ENCODE results near the gene USP46. TPM values are rescaled to one million over a fixed set of nuclear protein-coding genes. Genes with fewer than 3 reads are reported as not detected.

USP46 gene
- total and polyA plus RNA-seq, 2 of the 13 experiments (the other 11 are each of a cell fraction or from before 2014, with no cell fraction given) = 4.7 to 17.4 TPM

- TF ChIP-seq NBN (conservative IDR thresholded peaks at IDR 0.05) = no peak
- TF ChIP-seq ZNF263 (CRISPR knock-in tag; IDR thresholded peaks at IDR 0.05) = peak; percentile 13; the same call in 1 of the 2 replicates
- no peak for TF ChIP-seq ZNF652 (CRISPR knock-in tag; IDR thresholded peaks at IDR 0.05; ENCODE audit: borderline replicate concordance, low read depth)
- no peak for TF ChIP-seq ZFP82 (CRISPR knock-in tag; IDR thresholded peaks at IDR 0.05; ENCODE audit: borderline replicate concordance)
- TF ChIP-seq SSRP1 (CRISPR knock-in tag; IDR thresholded peaks at IDR 0.05) = no peak
- no peak for TF ChIP-seq SP4 (CRISPR knock-in tag; IDR thresholded peaks at IDR 0.05)
- TF ChIP-seq KDM4B (CRISPR knock-in tag; IDR thresholded peaks at IDR 0.05) = no peak
- TF ChIP-seq CBFB (CRISPR knock-in tag; IDR thresholded peaks at IDR 0.05) = no peak
- no peak for TF ChIP-seq PBX3 (CRISPR knock-in tag; IDR thresholded peaks at IDR 0.05; ENCODE audit: borderline replicate concordance)
- 0 out of 2 replicates have a peak, but pooled peaks have one; percentile 7 for TF ChIP-seq PATZ1 (CRISPR knock-in tag; IDR thresholded peaks at IDR 0.05)
- no peak for TF ChIP-seq SMARCE1 (IDR thresholded peaks at IDR 0.05; ENCODE audit: borderline replicate concordance)
- no peak for TF ChIP-seq CREBL2 (CRISPR knock-in tag; IDR thresholded peaks at IDR 0.05; ENCODE audit: borderline replicate concordance)
- TF ChIP-seq PRMT3 (CRISPR knock-in tag; IDR thresholded peaks at IDR 0.05; ENCODE audit: borderline replicate concordance, low read depth) = no peak
- peak; percentile 78 for TF ChIP-seq POGK (CRISPR knock-in tag; conservative IDR thresholded peaks at IDR 0.05)
- TF ChIP-seq ZNF549 (CRISPR knock-in tag; IDR thresholded peaks at IDR 0.05) = no peak
- no peak for TF ChIP-seq AGO1 (IDR thresholded peaks at IDR 0.05; ENCODE audit: low read depth, low read length, poor library complexity, severe bottlenecking)
- no peak for TF ChIP-seq RXRA (CRISPR knock-in tag; IDR thresholded peaks at IDR 0.05)
- TF ChIP-seq SETDB1 (CRISPR knock-in tag; IDR thresholded peaks at IDR 0.05; ENCODE audit: borderline replicate concordance) = no peak
- no peak for TF ChIP-seq SMAD9 (CRISPR knock-in tag; IDR thresholded peaks at IDR 0.05)
- TF ChIP-seq ZNF780A (CRISPR knock-in tag; IDR thresholded peaks at IDR 0.05) = no peak
- TF ChIP-seq DNMT3B (CRISPR knock-in tag; conservative IDR thresholded peaks at IDR 0.05) = no peak
- no peak for TF ChIP-seq MXD3 (CRISPR knock-in tag; IDR thresholded peaks at IDR 0.05)
- TF ChIP-seq GRHL1 (CRISPR knock-in tag; conservative IDR thresholded peaks at IDR 0.05) = no peak
Observed at GRCh38 chr4:52659722-52660261, 691 bp upstream of the USP46 start (continued).

Data from HepG2 (cell line).